Measurements from ENCODE around the gene KRT6A. TPM values are rescaled to one million over a fixed set of nuclear protein-coding genes. Genes with fewer than 3 reads are reported as not detected.

Gene KRT6A
- total and polyA plus RNA-seq, 10 of the 15 experiments (the other 5 are each of a cell fraction or from before 2014, with no cell fraction given): 0.96 TPM; not detected in 9

GRCh38 chr12:52521175-52521567 is 28.1 kb upstream of the KRT6A start (continued):
- TF ChIP-seq ZBTB33 (IDR thresholded peaks at IDR 0.05): no peak
- TF ChIP-seq HDAC6 (IDR thresholded peaks at IDR 0.05; ENCODE audit: unreplicated experiment): no peak
- TF ChIP-seq IRF5 (IDR thresholded peaks at IDR 0.05; ENCODE audit: borderline replicate concordance): no peak
- TF ChIP-seq STAT3 (IDR thresholded peaks at IDR 0.05; ENCODE audit: low read depth, low read length): no peak
- TF ChIP-seq RUNX3 (IDR thresholded peaks at IDR 0.05; ENCODE audit: low read length): no peak
- TF ChIP-seq RFX5 (IDR thresholded peaks at IDR 0.05; ENCODE audit: low read depth, low read length): no peak
- no peak for TF ChIP-seq EED (IDR thresholded peaks at IDR 0.05; ENCODE audit: low read depth)
- no peak for TF ChIP-seq E2F8 (IDR thresholded peaks at IDR 0.05; ENCODE audit: low read depth, partially characterized antibody)
- no peak for TF ChIP-seq ATF3 (IDR thresholded peaks at IDR 0.05; ENCODE audit: borderline replicate concordance, extremely low read depth, low read depth, low read length)

Data from GM12878 (cell line).